ENCODE measurements around the gene POLR3E.
"Not testable (repeated sequence)": the region's sequence is repeated elsewhere in the genome, so short reads cannot be mapped to it uniquely, and the experiment has no call there.

The POLR3E gene

GRCh38 chr16:22353933-22354541 lies 56.8 kb downstream of the POLR3E start:
- ATAC-seq (no peak), DNase-seq (no peak)
- peak overlapping the region; percentile 12 to 57 for H3K4me3 Mint-ChIP-seq
- H3K9me3 Mint-ChIP-seq, result peaks cover 0 to 4% of the 10 kb centered on the region in 2 donors
- H3K27ac Mint-ChIP-seq, result peak overlapping the region; percentile 16 to 85
- peaks cover 71% of the 10 kb centered on the region for H3K4me1 Mint-ChIP-seq
- H3K27me3 Mint-ChIP-seq, result no peaks in the 10 kb centered on the region

DNA sequence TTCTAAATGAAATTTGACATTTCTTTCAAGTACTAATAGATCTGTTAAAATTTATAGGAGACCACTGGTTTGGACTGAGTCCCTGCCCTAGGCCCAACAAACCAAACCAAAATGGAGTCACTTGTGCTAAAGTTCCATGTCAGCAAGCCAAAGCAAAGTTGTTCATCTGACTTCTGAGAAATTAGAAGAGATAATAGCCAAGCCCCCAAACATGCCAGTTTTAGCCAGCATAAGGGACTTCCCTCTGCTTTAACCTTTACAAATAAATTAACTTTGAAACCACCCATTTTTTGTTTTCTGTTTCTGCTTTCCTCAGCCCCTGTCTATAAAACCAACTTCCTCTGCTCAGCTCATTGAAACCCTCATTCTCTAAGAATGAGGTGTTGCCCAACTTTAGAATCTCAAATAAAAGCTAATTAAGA lies 58.3 kb downstream of the POLR3E start:
- H3K4me1 Mint-ChIP-seq, result peaks cover 83% of the 10 kb centered on the region
- ATAC-seq, result peak; percentile 69

GRCh38 chr16:22356930-22357634 lies 59.9 kb downstream of the POLR3E start:
- H3K27me3 Mint-ChIP-seq, result no peaks in the 10 kb centered on the region
- H3K4me3 Mint-ChIP-seq, result peak overlapping the region; percentile 38 to 64
- peaks cover 0 to 4% of the 10 kb centered on the region in 2 donors for H3K9me3 Mint-ChIP-seq
- peaks cover 90% of the 10 kb centered on the region for H3K4me1 Mint-ChIP-seq
- DNase-seq (peak; percentile 17 to 33), ATAC-seq (peak; percentile 59)
- peak overlapping the region; percentile 86 to 98 for H3K27ac Mint-ChIP-seq

More for the DNA sequence above, 58.3 kb downstream of the POLR3E start:
- H3K27me3 Mint-ChIP-seq, result no peaks in the 10 kb centered on the region
- H3K9me3 Mint-ChIP-seq, result peaks cover 0 to 4% of the 10 kb centered on the region in 2 donors
- H3K4me3 Mint-ChIP-seq, result peak overlapping the region; percentile 22 to 72
- peak in 1 of 2 donors; percentile 20 for DNase-seq
- H3K27ac Mint-ChIP-seq, result peak overlapping the region; percentile 87 to 90

GRCh38 chr16:22357635-22357971 lies 60.4 kb downstream of the POLR3E start:
- Mint-ChIP-seq H3K9me3 (peaks cover 0 to 4% of the 10 kb centered on the region in 2 donors), H3K4me1 (peaks cover 90% of the 10 kb centered on the region), H3K4me3 (peak overlapping the region; percentile 38 to 64), H3K27ac (peak overlapping the region; percentile 86 to 98), H3K27me3 (no peaks in the 10 kb centered on the region)
- DNase-seq (no peak), ATAC-seq (peak; percentile 72)

GRCh38 chr16:22358000-22358399 lies 60.8 kb downstream of the POLR3E start:
- Mint-ChIP-seq H3K9me3 (peaks cover 0 to 4% of the 10 kb centered on the region in 2 donors), H3K27me3 (no peaks in the 10 kb centered on the region), H3K4me3 (peak overlapping the region; percentile 38 to 64), H3K27ac (peak overlapping the region; percentile 86 to 98), H3K4me1 (peaks cover 90% of the 10 kb centered on the region)
- DNase-seq, result no peak
- ATAC-seq, result peak; percentile 37

- ATAC-seq, result no peak
- H3K4me1 Mint-ChIP-seq, result peaks cover 89% of the 10 kb centered on the region
- no peaks in the 10 kb centered on the region for H3K27me3 Mint-ChIP-seq
- H3K27ac Mint-ChIP-seq, result peak overlapping the region in 1 of 2 donors; percentile 91
- peaks cover 0 to 4% of the 10 kb centered on the region in 2 donors for H3K9me3 Mint-ChIP-seq
- H3K4me3 Mint-ChIP-seq, result no peak overlapping the region
- no peak for DNase-seq
Measured at GRCh38 chr16:22359679-22360078, 62.5 kb downstream of the POLR3E start.

DNA sequence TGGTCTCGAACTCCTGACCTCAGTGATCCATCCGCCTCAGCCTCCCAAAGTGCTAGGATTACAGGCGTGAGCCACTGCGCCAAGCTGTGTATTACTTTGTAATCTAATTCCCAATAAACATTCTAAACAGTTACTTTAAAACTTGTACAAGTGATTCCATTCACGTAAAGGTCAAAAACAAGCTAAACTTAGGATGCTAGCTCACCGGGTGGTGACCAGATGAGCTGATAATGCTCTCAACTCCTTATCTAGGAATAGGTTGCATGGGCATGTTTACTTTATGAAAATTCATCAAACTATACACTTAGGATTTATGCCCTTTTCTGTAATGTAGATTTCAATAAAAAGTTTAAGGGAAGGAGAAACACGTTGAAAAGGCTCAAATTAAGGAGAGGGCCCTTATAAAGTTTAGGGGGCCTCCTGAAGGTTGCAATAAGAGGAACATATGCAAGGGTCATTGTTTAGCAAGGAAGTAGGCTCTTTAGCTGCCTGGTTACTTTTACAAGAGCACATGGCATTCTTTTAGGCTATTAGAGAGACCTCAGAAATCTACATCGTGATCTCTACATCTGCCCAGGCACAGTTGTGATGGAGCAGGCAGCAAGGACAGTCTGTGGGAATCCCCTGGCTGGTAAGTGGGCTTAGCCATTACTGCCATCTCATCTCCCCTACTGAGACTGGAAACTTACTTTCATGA lies 63.9 kb downstream of the POLR3E start:
- Mint-ChIP-seq H3K27ac (peak overlapping the region in 1 of 2 donors; percentile 90), H3K4me1 (peaks cover 89% of the 10 kb centered on the region), H3K4me3 (peak overlapping the region; percentile 45 to 55), H3K27me3 (no peaks in the 10 kb centered on the region), H3K9me3 (peaks cover 2 to 3% of the 10 kb centered on the region in 2 donors)
- ATAC-seq (peak; percentile 57), DNase-seq (no peak)

DNA sequence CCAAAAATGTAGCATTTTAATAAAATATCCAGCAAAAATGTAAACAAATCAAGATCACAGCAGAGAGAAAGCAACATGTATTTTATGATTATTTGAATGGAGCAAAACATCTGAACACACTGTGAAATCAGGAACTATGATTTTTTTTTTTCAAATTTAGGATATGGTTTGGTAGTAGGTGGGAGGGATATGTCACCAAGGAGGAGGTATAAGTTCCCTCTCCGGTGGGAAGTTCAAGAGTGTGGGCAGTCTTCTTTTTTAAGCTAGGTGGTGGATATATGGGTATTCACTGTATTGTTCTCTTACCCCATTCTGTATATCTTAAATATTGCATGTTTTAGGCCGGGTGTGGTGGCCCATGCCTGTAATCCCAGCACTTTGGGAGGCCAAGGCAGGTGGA lies 67.0 kb downstream of the POLR3E start:
- Mint-ChIP-seq H3K27me3 (no peaks in the 10 kb centered on the region), H3K27ac (no peak overlapping the region), H3K4me3 (no peak overlapping the region), H3K9me3 (peaks cover 6 to 10% of the 10 kb centered on the region in 2 donors), H3K4me1 (peaks cover 86% of the 10 kb centered on the region)
- ATAC-seq (no peak), DNase-seq (no peak)

- no peak for DNase-seq
- Mint-ChIP-seq H3K4me3 (peak overlapping the region; percentile 34 to 55), H3K27ac (peak overlapping the region in 1 of 2 donors; percentile 66), H3K4me1 (peaks cover 86% of the 10 kb centered on the region), H3K27me3 (no peaks in the 10 kb centered on the region), H3K9me3 (peaks cover 6 to 10% of the 10 kb centered on the region in 2 donors)
- no peak for ATAC-seq
Measured at GRCh38 chr16:22366371-22366770, 69.2 kb downstream of the POLR3E start.

- Mint-ChIP-seq H3K27ac (no peak overlapping the region), H3K9me3 (peaks cover 6 to 10% of the 10 kb centered on the region in 2 donors), H3K4me3 (peak overlapping the region in 1 of 2 donors; percentile 55), H3K27me3 (no peaks in the 10 kb centered on the region), H3K4me1 (peaks cover 86% of the 10 kb centered on the region)
- DNase-seq (no peak), ATAC-seq (no peak)
Measured at GRCh38 chr16:22366889-22367288, 69.7 kb downstream of the POLR3E start.

DNA sequence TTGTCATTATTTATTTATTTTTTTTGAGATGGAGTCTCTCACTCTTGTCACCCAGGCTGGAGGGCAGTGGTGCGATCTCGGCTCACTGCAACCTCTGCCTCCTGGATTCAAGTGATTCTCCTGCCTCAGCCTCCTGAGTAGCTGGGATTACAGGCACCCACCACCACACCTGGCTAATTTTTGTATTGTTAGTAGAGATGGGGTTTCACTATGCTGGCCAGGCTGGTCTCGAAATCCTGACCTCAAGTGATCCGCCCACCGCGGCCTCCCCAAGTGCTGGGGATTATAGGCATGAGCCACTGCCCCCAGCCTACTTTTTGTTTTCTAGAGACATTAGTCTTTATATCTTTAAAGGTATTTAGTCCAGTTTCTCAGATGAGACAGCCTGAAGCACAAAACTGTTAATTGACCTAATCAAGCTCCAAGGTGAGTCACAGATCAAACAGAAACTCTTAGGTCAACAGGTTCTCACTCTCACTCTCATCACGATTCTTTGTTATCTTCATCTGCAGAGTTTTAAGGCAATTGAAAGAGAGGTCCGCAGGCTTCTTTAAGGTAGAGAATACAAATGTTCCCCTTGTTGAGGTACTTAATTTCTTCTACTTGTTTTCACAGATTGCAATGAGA lies 71.1 kb downstream of the POLR3E start:
- Mint-ChIP-seq H3K27ac (peak overlapping the region in 1 of 2 donors; percentile 42), H3K9me3 (peaks cover 6 to 10% of the 10 kb centered on the region in 2 donors), H3K4me1 (peaks cover 84% of the 10 kb centered on the region), H3K4me3 (peak overlapping the region; percentile 31 to 45)
- ATAC-seq, result peak; percentile 55
- not testable (repeated sequence) for DNase-seq, H3K27me3 Mint-ChIP-seq

DNA sequence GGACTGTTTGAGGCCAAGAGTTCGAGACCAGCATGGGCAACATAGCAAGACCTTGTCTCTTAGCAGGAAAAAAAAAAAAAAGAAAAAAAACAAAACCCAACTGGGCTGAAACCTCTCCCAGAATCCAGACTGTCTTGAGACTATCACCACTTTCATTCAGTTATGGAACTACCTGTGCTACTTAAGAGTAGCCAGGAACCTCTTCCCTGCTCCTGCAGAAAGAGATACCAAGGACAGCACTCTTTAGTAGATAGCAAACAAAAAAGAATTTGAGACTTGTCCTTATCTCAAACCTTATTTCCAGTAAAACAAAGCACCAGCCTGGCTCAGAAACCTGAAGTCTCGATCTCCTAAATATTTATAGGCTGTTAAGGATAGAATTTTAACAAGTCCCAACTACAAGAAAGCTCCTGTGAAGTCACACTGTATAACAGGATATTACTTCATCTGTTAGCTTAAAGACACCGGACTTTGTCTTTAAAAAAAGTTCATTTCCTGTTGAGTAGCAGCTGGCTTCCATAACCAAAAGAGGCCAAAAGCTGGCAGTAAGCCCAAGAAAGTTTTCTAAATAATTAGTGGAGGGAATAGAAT lies 72.1 kb downstream of the POLR3E start:
- Mint-ChIP-seq H3K4me3 (peak overlapping the region; percentile 48 to 73), H3K27ac (peak overlapping the region; percentile 34 to 47), H3K4me1 (peaks cover 74% of the 10 kb centered on the region)

GRCh38 chr16:22370038-22370820 lies 73.0 kb downstream of the POLR3E start:
- no peaks in the 10 kb centered on the region for H3K27me3 Mint-ChIP-seq

More for the DNA sequence above, 72.1 kb downstream of the POLR3E start:
- ATAC-seq, result no peak
- Mint-ChIP-seq H3K9me3 (peaks cover 6 to 10% of the 10 kb centered on the region in 2 donors), H3K27me3 (no peaks in the 10 kb centered on the region)
- no peak for DNase-seq

DNA sequence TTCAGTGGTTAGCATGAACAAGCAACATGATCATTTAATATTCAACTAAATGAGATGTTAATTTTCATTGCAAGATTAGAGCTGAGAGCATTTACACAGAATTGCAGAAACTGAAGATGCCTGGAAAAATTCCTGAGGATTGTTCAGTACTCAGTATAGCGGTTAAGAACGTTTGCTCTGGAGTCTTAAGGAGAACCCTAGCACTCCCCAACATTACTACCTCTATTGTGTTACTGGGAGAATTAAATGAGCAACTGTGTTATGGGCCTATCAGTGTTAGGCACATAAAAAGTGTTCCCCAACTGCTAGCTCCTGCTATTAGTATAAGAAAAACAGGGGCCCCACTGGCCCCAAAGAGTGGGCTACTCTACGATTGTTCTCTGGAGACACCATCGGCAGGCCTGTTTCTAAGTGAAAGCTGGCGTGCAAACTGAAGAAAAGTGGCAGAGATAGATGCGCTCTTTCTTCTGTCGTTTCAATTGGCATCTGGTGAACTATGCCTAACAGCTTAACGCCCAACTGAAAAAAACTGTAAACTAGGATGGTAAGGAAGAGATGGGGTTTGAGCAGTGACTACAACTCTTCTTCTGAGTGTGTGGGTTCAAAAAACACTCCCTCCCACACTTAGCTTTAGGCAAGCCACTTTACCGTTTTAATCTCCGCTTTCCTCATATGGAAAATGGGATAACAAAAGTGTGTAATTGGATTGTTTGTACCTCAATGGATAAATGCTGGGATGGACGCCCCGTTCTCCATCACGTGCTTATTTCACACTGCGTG lies 75.9 kb downstream of the POLR3E start:
- ATAC-seq, result no peak
- peak in 1 of 2 donors; percentile 23 for DNase-seq
- peak overlapping the region; percentile 96 to 100 for H3K4me3 Mint-ChIP-seq
- no peaks in the 10 kb centered on the region for H3K9me3 Mint-ChIP-seq
- H3K4me1 Mint-ChIP-seq, result peaks cover 57% of the 10 kb centered on the region
- H3K27ac Mint-ChIP-seq, result peak overlapping the region; percentile 96 to 98
- no peaks in the 10 kb centered on the region for H3K27me3 Mint-ChIP-seq

More at GRCh38 chr16:22370038-22370820, 73.0 kb downstream of the POLR3E start:
- no peak for ATAC-seq
- peaks cover 72% of the 10 kb centered on the region for H3K4me1 Mint-ChIP-seq
- peak overlapping the region; percentile 27 to 96 for H3K4me3 Mint-ChIP-seq
- peak overlapping the region in 1 of 2 donors; percentile 20 for H3K27ac Mint-ChIP-seq
- peaks cover 6 to 10% of the 10 kb centered on the region in 2 donors for H3K9me3 Mint-ChIP-seq
- DNase-seq, result no peak
